Transverse colon (tissue), 4 donors: ENCODE data around the gene TRIB2. TPM values are rescaled to one million over a fixed set of nuclear protein-coding genes. Genes with fewer than 3 reads are reported as not detected.

Experiments
- DNase-seq: peaks from one replicate; pipeline ENCODE4 v3.0.0-alpha.2; 2019
- H3K27ac ChIP-seq, 4 donors: fragments of 200-600 bp; sonication (generic); 2 replicates each; pipeline ENCODE4 v1.5.1; 2016 to 2018; ENCODE audit warnings: inconsistent platforms in 4 of 4
- H3K27me3 ChIP-seq: fragments of 200-600 bp; sonication (generic); 2 replicates; pipeline ENCODE4 v1.5.1; 2017; ENCODE audit warnings: inconsistent platforms
- H3K36me3 ChIP-seq, 4 donors: fragments of 200-600 bp; sonication (generic); 2 replicates each; pipeline ENCODE4 v1.5.1; 2017 to 2019; ENCODE audit warnings: inconsistent platforms in 4 of 4
- H3K4me1 ChIP-seq, 4 donors: fragments of 200-600 bp; sonication (generic); 2 replicates each; pipeline ENCODE4 v1.5.1; 2017 to 2020; ENCODE audit warnings: inconsistent platforms in 4 of 4
- H3K4me3 ChIP-seq, 4 donors: fragments of 200-600 bp; sonication (generic); 1 replicate in 1 of 4; 2 replicates in 3 of 4; pipeline versions ENCODE4 v1.5.1 to v1.6.1; 2017 to 2019; ENCODE audit warnings: inconsistent platforms in 4 of 4
- H3K9me3 ChIP-seq, 2 donors: fragments of 200-600 bp; sonication (generic); 2 replicates each; pipeline ENCODE4 v1.5.1; 2017 to 2019; ENCODE audit warnings: inconsistent platforms in 2 of 2
- CTCF ChIP-seq, 5 experiments: fragments of 200-600 bp in 3 of 5; fragments of 450-650 bp in 2 of 5; sonication (generic) in 3 of 5; IDR thresholded peaks; 1 replicate in 2 of 5; 2 replicates in 3 of 5; pipeline ENCODE4 v1.5.1; 2016 to 2017; ENCODE audit warnings: antibody characterized with exemption in 5 of 5, inconsistent platforms in 3 of 5, mild to moderate bottlenecking in 2 of 5, moderate library complexity in 1 of 5
- EP300 ChIP-seq: sonication (generic); formaldehyde crosslinking; IDR thresholded peaks from one replicate; pipeline ENCODE4 v1.6.1; 2017; ENCODE audit warnings: antibody characterized with exemption, low read depth
- POLR2A ChIP-seq: fragments of 450-650 bp; IDR thresholded peaks from one replicate; pipeline ENCODE4 v1.6.1; 2016; ENCODE audit warnings: antibody characterized with exemption, mild to moderate bottlenecking, moderate library complexity
- POLR2AphosphoS5 ChIP-seq, 3 donors: sonication (generic); formaldehyde crosslinking; IDR thresholded peaks; one replicate each; pipeline ENCODE4 v1.6.1; 2016; ENCODE audit warnings: antibody characterized with exemption in 3 of 3
- WGBS, 2 donors: methylation state at CpG; one replicate each; pipeline ENCODE4 v1.1.5; 2018; ENCODE audit warnings: low coverage in 1 of 2; 5-methylcytosine and 5-hydroxymethylcytosine counted together
- in situ Hi-C, 4 donors: fragments of 200-750 bp; cut with MboI; loops; one replicate each; pipeline versions ENCODE4 v1.15.0 to v1.15.1; 2017; ENCODE audit warnings: low sequenced_read_pairs in 3 of 4, low pct_ligation_motif_present in 1 of 4, low pct_unique_long_range_greater_than_20kb in 1 of 4
- intact Hi-C: fragments of 100-400 bp; cut with DNase I; formaldehyde crosslinking; loops from one replicate; pipeline ENCODE4 v1.15.1; 2023; ENCODE audit warnings: low total_unique reads
- total RNA-seq, 4 donors: library from RNA; depleted of rRNA; stranded (reverse); fragments of >200 nt; gene quantifications; one replicate each; pipeline ENCODE4 v1.1.0, GENCODE V29; 2016

TRIB2 gene
- total RNA-seq, result 100 to 1,000 TPM in 1 of 4 donors, 10 to 100 TPM in 3; 14.2 to 109 (median 36.1) TPM

DNA sequence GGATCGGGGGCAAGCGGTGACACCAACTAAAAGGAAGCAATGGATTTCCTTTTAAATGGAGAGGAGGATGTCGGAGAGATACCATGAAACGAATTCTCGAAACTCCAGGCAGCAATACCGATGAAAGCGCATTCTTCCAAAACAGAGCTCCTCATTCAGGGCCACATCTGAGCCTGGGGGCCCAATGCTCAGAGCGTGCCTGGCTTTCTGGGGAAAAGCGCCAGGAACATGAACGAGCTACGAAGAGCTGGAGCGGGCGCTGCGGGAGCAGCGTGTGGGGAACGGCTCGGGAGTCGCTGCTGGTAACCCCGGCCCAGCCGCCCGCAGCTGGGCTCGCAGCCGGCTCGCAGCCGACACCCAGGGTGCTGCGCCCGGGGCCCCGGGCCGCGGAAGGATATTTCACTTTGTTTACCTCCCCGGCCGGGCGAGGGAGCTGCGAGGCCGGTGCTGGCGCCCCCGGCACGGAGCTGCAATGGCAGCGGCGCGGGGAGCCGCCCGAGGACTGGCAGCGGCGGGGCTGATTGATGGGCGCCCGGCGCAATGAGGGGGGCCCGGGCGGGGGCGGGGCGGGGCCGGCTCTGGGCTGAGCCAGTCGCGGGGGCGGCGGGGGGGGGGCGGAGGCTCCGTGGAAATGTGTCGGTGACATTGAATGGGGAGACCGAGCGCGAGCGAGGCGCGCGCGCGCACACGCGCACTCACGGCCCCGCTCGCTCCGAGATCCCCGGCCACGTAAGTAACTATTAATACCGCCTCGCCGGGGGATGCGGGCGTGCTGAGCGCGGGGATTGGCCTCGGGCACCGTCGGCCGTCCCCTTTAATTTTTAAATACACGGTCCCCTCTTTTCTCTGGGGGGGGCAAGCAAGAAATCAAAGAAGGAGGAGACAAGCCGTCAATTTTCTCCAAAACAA lies at the start of gene TRIB2:
TSS of gene TRIB2 (plus strand) at position 655 of the 909 bp plus-strand sequence. CDS start 1,372 bp downstream, outside the sequence.
- intact Hi-C loops, result loop anchor here (10.0 kb wide), 1 partner anchor 262 kb away; no protein-coding TSS in a partner anchor
- in situ Hi-C loops, result loop anchor here in 3 of 4 donors (10.0 to 25.0 kb wide), 5 partner anchors 208 to 879 kb away; no protein-coding TSS in a partner anchor
- Histone ChIP-seq H3K4me3 (peak within 1 kb of the TSS; percentile 43 to 76 (median 64)), H3K9me3 (no peaks in the 10 kb centered on the region), H3K4me1 (peaks cover 3 to 32% (median 17%) of the 10 kb centered on the region in 4 donors), H3K27ac (peak within 1 kb of the TSS; percentile 88 to 93 (median 90)), H3K27me3 (peaks cover 39% of the 10 kb centered on the region), H3K36me3 (no peaks in the 10 kb centered on the region)
- WGBS, 2 donors, result 0% methylated on average over 33 of the region's 90 CpGs; no CpG with 5 or more reads in 1 of the 2 donors
- peak; percentile 84 for DNase-seq
- TF ChIP-seq POLR2AphosphoS5 (IDR thresholded peaks at IDR 0.05) (peak in 2 of 3 donors; percentile 65 to 70), CTCF (IDR thresholded peaks at IDR 0.05) (peak in 1 of 5 experiments; percentile 6), POLR2A (peak; percentile 47), EP300 (no peak)

DNA sequence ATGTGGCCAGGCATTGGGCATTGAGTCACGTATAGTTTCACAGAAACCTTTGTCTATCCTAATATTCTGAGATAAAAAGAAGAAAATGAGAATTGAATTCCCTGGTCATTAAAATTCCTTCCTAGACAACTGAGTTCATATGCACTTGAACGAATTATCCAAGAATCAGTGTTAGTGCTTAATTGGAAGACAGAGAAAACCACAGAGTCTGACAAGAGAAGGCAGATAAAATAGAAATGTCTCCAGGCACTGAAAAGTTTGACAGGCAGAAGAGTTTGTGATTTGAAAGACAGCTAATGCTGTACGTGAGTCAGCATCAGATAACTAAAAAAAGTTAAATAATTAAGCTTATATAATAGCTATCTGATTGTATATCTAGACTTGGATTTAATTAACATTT lies 47.7 kb upstream of the TRIB2 start:
- H3K9me3 ChIP-seq, result peaks cover 0 to 9% of the 10 kb centered on the region in 2 donors
- no peak overlapping the region for H3K27ac ChIP-seq
- TF ChIP-seq POLR2A (no peak), CTCF (IDR thresholded peaks at IDR 0.05) (no peak), POLR2AphosphoS5 (IDR thresholded peaks at IDR 0.05) (no peak), EP300 (no peak)
- 70 to 83% methylated on average over 3 of the region's 3 CpGs for WGBS, 2 donors
- H3K4me3 ChIP-seq, result no peak overlapping the region
- H3K27me3 ChIP-seq, result no peaks in the 10 kb centered on the region
- in situ Hi-C loops, result no loop called here
- no peaks in the 10 kb centered on the region for H3K4me1 ChIP-seq
- no peaks in the 10 kb centered on the region for H3K36me3 ChIP-seq
- intact Hi-C loops, result no loop called here
- no peak for DNase-seq

- intact Hi-C loops, result no loop called here
- TF ChIP-seq CTCF (IDR thresholded peaks at IDR 0.05) (no peak), POLR2A (no peak), POLR2AphosphoS5 (IDR thresholded peaks at IDR 0.05) (no peak), EP300 (no peak)
These were observed 43.9 kb upstream of the TRIB2 start for GRCh38 chr2:12672711-12673315.

More at GRCh38 chr2:12672711-12673315, 43.9 kb upstream of the TRIB2 start:
- H3K36me3 ChIP-seq, result no peaks in the 10 kb centered on the region
- DNase-seq, result no peak
- H3K9me3 ChIP-seq, result no peaks in the 10 kb centered on the region
- H3K27ac ChIP-seq, result no peak overlapping the region
- WGBS, 2 donors, result 74 to 80% methylated on average over 7 to 8 of the region's 8 CpGs
- H3K4me3 ChIP-seq, result no peak overlapping the region
- in situ Hi-C loops, result no loop called here
- H3K4me1 ChIP-seq, result no peaks in the 10 kb centered on the region
- no peaks in the 10 kb centered on the region for H3K27me3 ChIP-seq
